OCI-LY1 (cell line): ENCODE measurements around the gene PCK2.

Source experiments
- H2AFZ ChIP-seq: fragments of 200-600 bp; sonication (generic), shearing (Covaris generic); 2 replicates; pipeline ENCODE4 v1.6.0; 2014; ENCODE audit warnings: antibody characterized with exemption, mild to moderate bottlenecking, low read length
- H3F3A ChIP-seq: fragments of 200-600 bp; sonication (generic), shearing (Covaris generic); 2 replicates; pipeline ENCODE4 v1.6.0; 2014; ENCODE audit warnings: mild to moderate bottlenecking, antibody characterized with exemption, low read length, moderate library complexity; ENCODE audit not compliant: insufficient read depth
- H3K27ac ChIP-seq: fragments of 200-600 bp; sonication (generic); 2 replicates; pipeline ENCODE4 v1.5.1; 2014; ENCODE audit warnings: low read length, mixed run types, mild to moderate bottlenecking, low read depth; ENCODE audit not compliant: poor library complexity, severe bottlenecking
- H3K27me3 ChIP-seq: fragments of 200-600 bp; sonication (generic); 2 replicates; pipeline ENCODE4 v1.6.0; 2014; ENCODE audit warnings: antibody characterized with exemption, mild to moderate bottlenecking, low read length, moderate library complexity; ENCODE audit not compliant: insufficient read depth
- H3K36me3 ChIP-seq: fragments of 200-600 bp; sonication (generic); 2 replicates; pipeline ENCODE4 v1.6.1; 2014; ENCODE audit warnings: mild to moderate bottlenecking, antibody characterized with exemption, low read length, moderate library complexity, mixed read lengths; ENCODE audit not compliant: insufficient read depth
- H3K4me1 ChIP-seq: fragments of 200-600 bp; sonication (generic); 2 replicates; pipeline ENCODE4 v1.5.1; 2014; ENCODE audit warnings: mild to moderate bottlenecking, low read length, moderate library complexity; ENCODE audit not compliant: insufficient read depth, severe bottlenecking
- H3K4me2 ChIP-seq: fragments of 200-600 bp; sonication (generic), shearing (Covaris generic); 2 replicates; pipeline ENCODE4 v1.6.1; 2014; ENCODE audit warnings: low read length
- H3K4me3 ChIP-seq: fragments of 200-600 bp; sonication (generic); 2 replicates; pipeline ENCODE4 v1.5.1; 2014; ENCODE audit warnings: low read length, low read depth, mild to moderate bottlenecking, mixed read lengths; ENCODE audit not compliant: poor library complexity, severe bottlenecking
- H3K79me2 ChIP-seq: fragments of 200-600 bp; shearing (Covaris generic); 2 replicates; pipeline ENCODE4 v1.6.1; 2016; ENCODE audit warnings: mixed run types, low read length, mixed read lengths; ENCODE audit not compliant: insufficient read depth
- H3K9ac ChIP-seq: fragments of 200-600 bp; sonication (generic), shearing (Covaris generic); 2 replicates; pipeline ENCODE4 v1.6.1; 2014; ENCODE audit warnings: mild to moderate bottlenecking, low read length, mixed read lengths
- H3K9me2 ChIP-seq: fragments of 200-600 bp; sonication (generic), shearing (Covaris generic); 2 replicates; pipeline ENCODE4 v1.6.1; 2014; ENCODE audit warnings: low read depth, mild to moderate bottlenecking, low read length, mixed read lengths
- H3K9me3 ChIP-seq: fragments of 200-600 bp; shearing (Covaris generic); 2 replicates; pipeline ENCODE4 v1.6.1; 2014; ENCODE audit warnings: low read length, mixed read lengths
- H4K20me1 ChIP-seq: fragments of 200-600 bp; sonication (generic), shearing (Covaris generic); 2 replicates; pipeline ENCODE4 v1.6.0; 2016; ENCODE audit warnings: mild to moderate bottlenecking, low read length; ENCODE audit not compliant: insufficient read depth
- EZH2 ChIP-seq: fragments of 200-600 bp; sonication (generic), shearing (Covaris generic); IDR thresholded peaks from 2 replicates; pipeline ENCODE4 v1.8.0; 2017; ENCODE audit warnings: borderline replicate concordance, mixed run types, mild to moderate bottlenecking, antibody characterized with exemption, low read length, moderate library complexity, mixed read lengths
- TF ChIP-seq, protein P1 (sequence below): fragments of 200-600 bp; sonication (generic), shearing (Covaris generic); IDR thresholded peaks from 2 replicates; pipeline ENCODE4 v1.5.1; 2017; ENCODE audit warnings: mild to moderate bottlenecking, antibody characterized with exemption, low read length, moderate library complexity, mixed read lengths

Gene PCK2

DNA sequence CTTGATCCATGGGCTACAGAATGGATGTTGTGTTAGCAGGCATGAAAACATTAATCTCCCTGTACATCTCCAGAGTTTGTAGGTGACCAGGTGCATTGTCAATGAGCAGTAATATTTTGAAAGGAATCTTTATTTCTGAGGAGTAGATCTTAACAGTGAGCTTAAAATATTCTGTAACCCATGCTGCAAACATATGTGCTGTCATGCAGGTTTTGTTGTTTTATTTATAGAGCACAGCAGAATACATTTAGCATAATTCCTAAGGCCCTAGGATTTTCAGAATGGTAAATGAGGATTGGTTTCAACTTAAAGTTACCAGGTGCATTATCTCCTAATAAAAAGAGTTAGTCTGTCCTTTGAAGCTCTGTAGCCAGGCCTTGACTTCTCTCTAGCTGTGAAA lies 32.8 kb downstream of the PCK2 start:
- no peak overlapping the region for H3K9ac ChIP-seq

DNA sequence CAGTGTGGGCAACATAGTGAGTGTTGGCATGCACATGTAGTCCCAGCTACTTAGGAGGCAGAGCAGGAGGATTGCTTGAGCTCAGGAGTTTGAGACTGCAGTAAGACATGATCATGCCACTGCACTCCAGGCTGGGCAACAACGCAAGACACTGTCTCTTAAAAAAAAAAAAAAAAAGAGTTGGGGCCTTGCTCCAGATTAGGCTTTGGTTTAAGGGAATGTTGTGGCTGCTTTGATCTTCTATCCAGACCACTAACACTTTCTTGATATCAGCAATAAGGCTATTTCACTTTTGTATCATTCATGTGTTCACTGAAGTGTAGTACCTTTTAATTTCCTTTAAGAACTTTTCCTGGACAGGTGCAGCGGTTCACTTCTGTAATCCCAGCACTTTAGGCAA lies 33.6 kb downstream of the PCK2 start:
- no peaks in the 10 kb centered on the region for H3K9me3 ChIP-seq
- H3K36me3 ChIP-seq = peaks cover 10% of the 10 kb centered on the region
- H3K4me3 ChIP-seq = no peak overlapping the region
- H3K9ac ChIP-seq = no peak overlapping the region
- peaks cover 10% of the 10 kb centered on the region for H3K4me1 ChIP-seq
- H3K27me3 ChIP-seq = no peaks in the 10 kb centered on the region
- H3F3A ChIP-seq = no peaks in the 10 kb centered on the region
- H3K27ac ChIP-seq = no peak overlapping the region
- TF ChIP-seq, protein P1, sequence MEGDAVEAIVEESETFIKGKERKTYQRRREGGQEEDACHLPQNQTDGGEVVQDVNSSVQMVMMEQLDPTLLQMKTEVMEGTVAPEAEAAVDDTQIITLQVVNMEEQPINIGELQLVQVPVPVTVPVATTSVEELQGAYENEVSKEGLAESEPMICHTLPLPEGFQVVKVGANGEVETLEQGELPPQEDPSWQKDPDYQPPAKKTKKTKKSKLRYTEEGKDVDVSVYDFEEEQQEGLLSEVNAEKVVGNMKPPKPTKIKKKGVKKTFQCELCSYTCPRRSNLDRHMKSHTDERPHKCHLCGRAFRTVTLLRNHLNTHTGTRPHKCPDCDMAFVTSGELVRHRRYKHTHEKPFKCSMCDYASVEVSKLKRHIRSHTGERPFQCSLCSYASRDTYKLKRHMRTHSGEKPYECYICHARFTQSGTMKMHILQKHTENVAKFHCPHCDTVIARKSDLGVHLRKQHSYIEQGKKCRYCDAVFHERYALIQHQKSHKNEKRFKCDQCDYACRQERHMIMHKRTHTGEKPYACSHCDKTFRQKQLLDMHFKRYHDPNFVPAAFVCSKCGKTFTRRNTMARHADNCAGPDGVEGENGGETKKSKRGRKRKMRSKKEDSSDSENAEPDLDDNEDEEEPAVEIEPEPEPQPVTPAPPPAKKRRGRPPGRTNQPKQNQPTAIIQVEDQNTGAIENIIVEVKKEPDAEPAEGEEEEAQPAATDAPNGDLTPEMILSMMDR = no peak
- no peak for TF ChIP-seq EZH2
- no peak overlapping the region for H3K4me2 ChIP-seq
- H4K20me1 ChIP-seq = no peaks in the 10 kb centered on the region
- H2AFZ ChIP-seq = no peak overlapping the region
- H3K79me2 ChIP-seq = no peaks in the 10 kb centered on the region
- no peaks in the 10 kb centered on the region for H3K9me2 ChIP-seq

More for the DNA sequence above, 32.8 kb downstream of the PCK2 start:
- Histone ChIP-seq H3K79me2 (no peaks in the 10 kb centered on the region), H4K20me1 (no peaks in the 10 kb centered on the region), H3K36me3 (peaks cover 15% of the 10 kb centered on the region), H3K9me3 (no peaks in the 10 kb centered on the region), H3K27me3 (no peaks in the 10 kb centered on the region), H3K9me2 (no peaks in the 10 kb centered on the region), H3K27ac (no peak overlapping the region), H3K4me2 (no peak overlapping the region), H3K4me3 (no peak overlapping the region), H3K4me1 (peaks cover 2% of the 10 kb centered on the region), H2AFZ (no peak overlapping the region), H3F3A (no peaks in the 10 kb centered on the region)
- TF ChIP-seq EZH2 = no peak
- TF ChIP-seq, protein P1 = no peak

- Histone ChIP-seq H3K36me3 (no peaks in the 10 kb centered on the region), H3K9ac (no peak overlapping the region), H3K79me2 (no peaks in the 10 kb centered on the region), H3K27me3 (no peaks in the 10 kb centered on the region), H3F3A (no peaks in the 10 kb centered on the region), H4K20me1 (no peaks in the 10 kb centered on the region), H2AFZ (no peak overlapping the region), H3K4me1 (peaks cover 12% of the 10 kb centered on the region), H3K27ac (no peak overlapping the region), H3K9me3 (no peaks in the 10 kb centered on the region), H3K4me3 (no peak overlapping the region), H3K9me2 (no peaks in the 10 kb centered on the region), H3K4me2 (no peak overlapping the region)
- no peak for TF ChIP-seq EZH2
- TF ChIP-seq, protein P1 = no peak
Measured at GRCh38 chr14:24129410-24129998, 35.4 kb downstream of the PCK2 start.
